Neural cell (in vitro differentiated cells): ENCODE measurements around the gene ACTN4. TPM values are rescaled to one million over a fixed set of nuclear protein-coding genes. Genes with fewer than 3 reads are reported as not detected.

Experiments used
- H2AFZ ChIP-seq: fragments of 200-600, 300-800 bp; sonication (generic), shearing (Covaris generic); 2 replicates; pipeline ENCODE4 v1.6.0; 2014; ENCODE audit warnings: low read depth, mild to moderate bottlenecking, antibody characterized with exemption, low read length, moderate library complexity
- H3F3A ChIP-seq: fragments of 200-600 bp; shearing (Covaris generic); 2 replicates; pipeline ENCODE4 v1.6.1; 2016; ENCODE audit warnings: mild to moderate bottlenecking, moderate library complexity, mixed read lengths, antibody characterized with exemption, low read length; ENCODE audit not compliant: insufficient read depth, poor library complexity, severe bottlenecking
- H3K27ac ChIP-seq: fragments of 200-600, 300-800 bp; sonication (generic), shearing (Covaris generic); 2 replicates; pipeline ENCODE4 v1.5.1; 2014; ENCODE audit warnings: mild to moderate bottlenecking, low read length, moderate library complexity
- H3K27me3 ChIP-seq: fragments of 300-800, 200-600 bp; sonication (generic), shearing (Covaris generic); 2 replicates; pipeline ENCODE4 v1.6.0; 2014; ENCODE audit warnings: mild to moderate bottlenecking, low read depth, low read length, moderate library complexity; ENCODE audit not compliant: insufficient read depth
- H3K36me3 ChIP-seq: fragments of 300-800, 200-600 bp; sonication (generic), shearing (Covaris generic); 2 replicates; pipeline ENCODE4 v1.5.1; 2014; ENCODE audit warnings: mild to moderate bottlenecking, antibody characterized with exemption, low read length, moderate library complexity; ENCODE audit not compliant: insufficient read depth
- H3K4me2 ChIP-seq: fragments of 300-800, 200-600 bp; sonication (generic), shearing (Covaris generic); 2 replicates; pipeline ENCODE4 v1.6.0; 2014; ENCODE audit warnings: mild to moderate bottlenecking, low read length
- H3K4me3 ChIP-seq: fragments of 300-800, 200-600 bp; sonication (generic), shearing (Covaris generic); 2 replicates; pipeline ENCODE4 v1.5.1; 2014; ENCODE audit warnings: mild to moderate bottlenecking, low read length, moderate library complexity
- H3K79me2 ChIP-seq: fragments of 200-600 bp; shearing (Covaris generic); replicated peaks from 2 replicates; pipeline ENCODE4 v1.6.0; 2014; ENCODE audit warnings: mild to moderate bottlenecking, low read length, moderate library complexity; ENCODE audit not compliant: insufficient read depth
- H3K9ac ChIP-seq: fragments of 300-800, 200-600 bp; sonication (generic), shearing (Covaris generic); 2 replicates; pipeline ENCODE4 v1.6.1; 2016; ENCODE audit warnings: mild to moderate bottlenecking, low read length, mixed read lengths
- H3K9me2 ChIP-seq: fragments of 200-600 bp; shearing (Covaris generic); 2 replicates; pipeline ENCODE4 v1.6.1; 2016; ENCODE audit warnings: mild to moderate bottlenecking, low read length, mixed read lengths; ENCODE audit not compliant: insufficient read depth
- H3K9me3 ChIP-seq: fragments of 200-600, 300-800 bp; sonication (generic), shearing (Covaris generic); 2 replicates; pipeline ENCODE4 v1.6.1; 2016; ENCODE audit warnings: mild to moderate bottlenecking, mixed run types, low read length, moderate library complexity, mixed read lengths
- H4K20me1 ChIP-seq: fragments of 200-600 bp; shearing (Covaris generic); 2 replicates; pipeline ENCODE4 v1.6.1; 2016; ENCODE audit warnings: mild to moderate bottlenecking, mixed run types; ENCODE audit not compliant: insufficient read depth
- EP300 ChIP-seq: fragments of 450-650 bp; conservative IDR thresholded peaks from 2 replicates; pipeline ENCODE4 v1.6.1; 2014; ENCODE audit warnings: antibody characterized with exemption, mild to moderate bottlenecking, moderate library complexity; ENCODE audit not compliant: poor library complexity, severe bottlenecking
- EZH2 ChIP-seq: fragments of 200-600, 300-800 bp; shearing (Covaris generic), sonication (generic); IDR thresholded peaks from 2 replicates; pipeline ENCODE4 v1.6.1; 2014; ENCODE audit warnings: antibody characterized with exemption, low read length, borderline replicate concordance, mild to moderate bottlenecking; ENCODE audit not compliant: insufficient read depth, poor library complexity, severe bottlenecking
- MXI1 ChIP-seq: fragments of 450-650 bp; conservative IDR thresholded peaks from 2 replicates; pipeline ENCODE4 v1.6.1; 2014; ENCODE audit warnings: antibody characterized with exemption, mild to moderate bottlenecking; ENCODE audit not compliant: poor library complexity, severe bottlenecking
- POLR2AphosphoS5 ChIP-seq: IDR thresholded peaks from 2 replicates; pipeline ENCODE4 v1.6.1; 2012
- RAD21 ChIP-seq: fragments of 450-650 bp; conservative IDR thresholded peaks from 2 replicates; pipeline ENCODE4 v1.6.1; 2014; ENCODE audit warnings: antibody characterized with exemption, mild to moderate bottlenecking, moderate library complexity
- REST ChIP-seq: IDR thresholded peaks from 2 replicates; pipeline ENCODE4 v1.6.1; 2012; ENCODE audit warnings: borderline replicate concordance
- SMC3 ChIP-seq: fragments of 450-650 bp; conservative IDR thresholded peaks from 2 replicates; pipeline ENCODE4 v1.6.1; 2014; ENCODE audit warnings: antibody characterized with exemption, mild to moderate bottlenecking, moderate library complexity; ENCODE audit not compliant: poor library complexity
- TAF1 ChIP-seq: IDR thresholded peaks from 2 replicates; pipeline ENCODE4 v1.6.1; 2012; ENCODE audit warnings: low read depth
- polyA plus RNA-seq: library from polyadenylated mRNA; depleted of rRNA; stranded (reverse); fragments of >200 nt; gene quantifications from 2 replicates; pipeline ENCODE4 v1.2.3, GENCODE V29; 2014
- TF ChIP-seq, protein P1 (sequence below): fragments of 450-650 bp; IDR thresholded peaks from 2 replicates; pipeline ENCODE4 v1.5.1; 2014; ENCODE audit warnings: antibody characterized with exemption, mild to moderate bottlenecking, moderate library complexity; ENCODE audit not compliant: poor library complexity, severe bottlenecking

The ACTN4 gene
- polyA plus RNA-seq, 1 donor from 2014 or later: 54.0 TPM

DNA sequence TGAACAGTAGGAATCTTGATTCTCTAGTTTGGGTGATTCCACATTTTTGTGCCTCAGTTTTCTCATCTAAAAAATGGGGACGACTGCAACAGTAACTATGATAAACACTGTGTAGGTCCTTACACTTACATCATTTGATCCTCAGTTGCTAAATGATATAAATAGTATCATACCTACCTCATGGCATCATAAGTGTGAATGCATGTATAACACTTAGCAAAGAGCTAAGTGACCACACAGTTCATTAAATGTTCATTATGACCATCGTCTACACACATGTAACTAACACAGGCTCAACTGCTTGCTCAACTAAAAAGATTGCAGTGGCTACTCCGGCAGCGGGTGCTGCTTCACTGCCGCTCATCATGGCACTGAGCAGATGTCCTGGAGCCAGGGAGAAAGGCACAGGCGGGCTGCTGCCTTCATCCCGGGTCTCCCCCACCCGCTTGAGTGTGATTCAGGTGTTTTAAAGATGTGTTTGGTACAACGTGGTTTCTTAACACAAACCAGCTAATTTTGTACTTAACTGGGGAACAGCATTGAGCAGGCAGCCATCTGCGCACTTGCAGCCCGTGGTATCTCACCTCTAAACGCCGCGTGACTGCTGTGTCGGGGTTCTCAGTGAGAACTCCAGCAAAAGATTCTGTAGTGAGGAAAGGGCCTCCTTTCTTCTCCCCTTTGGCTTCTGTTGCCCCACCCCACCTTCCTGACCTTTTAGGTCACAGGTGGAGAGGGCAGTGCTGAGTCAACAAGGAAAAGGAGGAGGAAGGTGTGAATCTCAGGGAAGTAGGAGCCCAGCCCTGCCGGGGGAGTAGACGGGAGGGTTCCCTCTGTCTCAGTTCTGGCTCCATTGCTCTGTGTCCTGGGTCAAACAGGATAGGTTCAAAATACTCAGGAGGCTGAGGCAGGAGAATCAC is 11.7 kb upstream of the ACTN4 start:
- no peak overlapping the region for H3K4me3 ChIP-seq
- H3K79me2 ChIP-seq: no peaks in the 10 kb centered on the region
- H3K27ac ChIP-seq: no peak overlapping the region
- H3K4me2 ChIP-seq: no peak overlapping the region
- H3K9ac ChIP-seq: no peak overlapping the region
- no peaks in the 10 kb centered on the region for H3K9me3 ChIP-seq
- TF ChIP-seq POLR2AphosphoS5 (no peak), TAF1 (no peak), EP300 (no peak), SMC3 (no peak), EZH2 (no peak), MXI1 (no peak), RAD21 (no peak), REST (no peak)
- TF ChIP-seq, protein P1, sequence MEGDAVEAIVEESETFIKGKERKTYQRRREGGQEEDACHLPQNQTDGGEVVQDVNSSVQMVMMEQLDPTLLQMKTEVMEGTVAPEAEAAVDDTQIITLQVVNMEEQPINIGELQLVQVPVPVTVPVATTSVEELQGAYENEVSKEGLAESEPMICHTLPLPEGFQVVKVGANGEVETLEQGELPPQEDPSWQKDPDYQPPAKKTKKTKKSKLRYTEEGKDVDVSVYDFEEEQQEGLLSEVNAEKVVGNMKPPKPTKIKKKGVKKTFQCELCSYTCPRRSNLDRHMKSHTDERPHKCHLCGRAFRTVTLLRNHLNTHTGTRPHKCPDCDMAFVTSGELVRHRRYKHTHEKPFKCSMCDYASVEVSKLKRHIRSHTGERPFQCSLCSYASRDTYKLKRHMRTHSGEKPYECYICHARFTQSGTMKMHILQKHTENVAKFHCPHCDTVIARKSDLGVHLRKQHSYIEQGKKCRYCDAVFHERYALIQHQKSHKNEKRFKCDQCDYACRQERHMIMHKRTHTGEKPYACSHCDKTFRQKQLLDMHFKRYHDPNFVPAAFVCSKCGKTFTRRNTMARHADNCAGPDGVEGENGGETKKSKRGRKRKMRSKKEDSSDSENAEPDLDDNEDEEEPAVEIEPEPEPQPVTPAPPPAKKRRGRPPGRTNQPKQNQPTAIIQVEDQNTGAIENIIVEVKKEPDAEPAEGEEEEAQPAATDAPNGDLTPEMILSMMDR: no peak
- H3F3A ChIP-seq: no peaks in the 10 kb centered on the region
- no peaks in the 10 kb centered on the region for H4K20me1 ChIP-seq
- H3K9me2 ChIP-seq: no peaks in the 10 kb centered on the region
- no peaks in the 10 kb centered on the region for H3K36me3 ChIP-seq
- no peaks in the 10 kb centered on the region for H3K27me3 ChIP-seq
- H2AFZ ChIP-seq: no peak overlapping the region

DNA sequence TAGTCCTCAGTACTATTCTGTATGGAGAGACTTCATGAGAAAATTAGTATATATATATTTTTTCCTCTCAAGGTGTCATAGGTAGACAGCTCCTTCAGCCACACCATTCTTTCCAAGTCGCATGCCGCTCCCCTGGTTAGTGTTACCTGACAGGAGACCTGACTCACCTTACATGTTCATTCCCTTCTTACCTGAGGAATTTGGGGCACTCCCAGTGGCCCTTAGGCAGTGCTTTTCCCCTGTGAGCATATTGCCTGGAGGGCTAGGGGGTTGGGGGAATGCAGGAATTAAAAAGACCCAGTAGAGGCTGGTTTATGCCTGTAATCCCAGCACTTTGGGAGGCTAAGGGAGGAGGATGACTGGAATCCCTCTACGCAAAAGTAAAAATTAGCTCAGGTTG is 9.0 kb upstream of the ACTN4 start:
- Histone ChIP-seq H3K9me3 (no peaks in the 10 kb centered on the region), H3K36me3 (no peaks in the 10 kb centered on the region), H3K4me3 (no peak overlapping the region), H3K9ac (no peak overlapping the region), H3K79me2 (no peaks in the 10 kb centered on the region), H3F3A (no peaks in the 10 kb centered on the region), H3K4me2 (no peak overlapping the region), H4K20me1 (no peaks in the 10 kb centered on the region), H3K9me2 (no peaks in the 10 kb centered on the region), H3K27ac (no peak overlapping the region), H3K27me3 (no peaks in the 10 kb centered on the region), H2AFZ (no peak overlapping the region)
- TF ChIP-seq POLR2AphosphoS5: no peak
- TF ChIP-seq SMC3: no peak
- TF ChIP-seq RAD21: no peak
- no peak for TF ChIP-seq EP300
